Esophagus squamous epithelium (tissue), 5 donors: ENCODE results near the gene CLEC10A. TPM values are rescaled to one million over a fixed set of nuclear protein-coding genes. Genes with fewer than 3 reads are reported as not detected.

Experiments
- DNase-seq: peaks from one replicate; lab custom pipeline; 2025; lab: John Stamatoyannopoulos, UW
- H3K27ac ChIP-seq, 4 donors: fragments of 200-600 bp; sonication (generic); one replicate each; pipeline ENCODE4 v1.5.1; 2016 to 2019; ENCODE audit warnings: mild to moderate bottlenecking in 1 of 4
- H3K27me3 ChIP-seq, 4 donors: fragments of 200-600 bp; sonication (generic); 1 replicate in 3 of 4; 2 replicates in 1 of 4; pipeline versions ENCODE4 v1.5.1 to v1.6.0; 2017 to 2021; ENCODE audit warnings: antibody characterized with exemption in 1 of 4
- H3K36me3 ChIP-seq, 3 donors: fragments of 200-600 bp; sonication (generic); one replicate each; pipeline ENCODE4 v1.5.1; 2016 to 2019
- H3K4me1 ChIP-seq, 3 donors: fragments of 200-600 bp; sonication (generic); one replicate each; pipeline ENCODE4 v1.5.1; 2017 to 2019
- H3K4me3 ChIP-seq, 4 donors: fragments of 200-600 bp; sonication (generic); 1 replicate in 3 of 4; 2 replicates in 1 of 4; pipeline ENCODE4 v1.5.1; 2016 to 2019; ENCODE audit warnings: mild to moderate bottlenecking in 2 of 4, moderate library complexity in 1 of 4
- H3K9me3 ChIP-seq, 3 donors: fragments of 200-600 bp; sonication (generic); one replicate each; pipeline ENCODE4 v1.5.1; 2016 to 2019
- CTCF ChIP-seq, 6 experiments: fragments of 450-650 bp in 4 of 6; fragments of 200-600 bp in 2 of 6; sonication (generic) in 2 of 6; IDR thresholded peaks; one replicate each; pipeline ENCODE4 v1.5.1; 2016 to 2019; ENCODE audit warnings: antibody characterized with exemption in 6 of 6, mild to moderate bottlenecking in 4 of 6, moderate library complexity in 4 of 6
- POLR2A ChIP-seq, 4 donors: fragments of 450-650 bp; IDR thresholded peaks; one replicate each; pipeline ENCODE4 v1.6.1; 2017; ENCODE audit warnings: antibody characterized with exemption in 4 of 4, mild to moderate bottlenecking in 4 of 4, moderate library complexity in 3 of 4
- WGBS, 2 donors: methylation state at CpG; one replicate each; pipeline ENCODE4 v1.1.5; 2018; 5-methylcytosine and 5-hydroxymethylcytosine counted together
- intact Hi-C: fragments of 100-400 bp; cut with DNase I; formaldehyde crosslinking; loops from one replicate; pipeline ENCODE4 v1.15.0; 2022
- total RNA-seq, 4 donors: library from RNA; depleted of rRNA; stranded (reverse); fragments of >200 nt; gene quantifications; one replicate each; pipeline ENCODE4 v1.1.0, GENCODE V29; 2016
- donor health status: DM: yes; HTN: yes; CAD: no.

The CLEC10A gene
- total RNA-seq, 4 donors from 2014 or later, result 0.40 to 10.6 (median 4.0) TPM

GRCh38 chr17:7084088-7084487, 4.0 kb upstream of the CLEC10A start:
- TF ChIP-seq CTCF (IDR thresholded peaks at IDR 0.05), result no peak
- TF ChIP-seq POLR2A (IDR thresholded peaks at IDR 0.05), result no peak
- 21 to 29% methylated on average over 7 of the region's 7 CpGs for WGBS, 2 donors
- intact Hi-C loops, result no loop called here
- H3K4me3 ChIP-seq, result no peak overlapping the region
- H3K9me3 ChIP-seq, result no peaks in the 10 kb centered on the region
- H3K36me3 ChIP-seq, result no peaks in the 10 kb centered on the region
- H3K4me1 ChIP-seq, result peaks cover 0 to 42% (median 0%) of the 10 kb centered on the region in 3 donors
- DNase-seq, result no peak
- H3K27me3 ChIP-seq, result peaks cover 0 to 6% (median 0%) of the 10 kb centered on the region in 4 donors
- H3K27ac ChIP-seq, result peak overlapping the region in 1 of 4 donors; percentile 36

- Histone ChIP-seq H3K9me3 (no peaks in the 10 kb centered on the region), H3K27ac (peak overlapping the region in 1 of 4 donors; percentile 36), H3K4me3 (no peak overlapping the region), H3K36me3 (no peaks in the 10 kb centered on the region), H3K27me3 (peaks cover 0 to 6% (median 0%) of the 10 kb centered on the region in 4 donors), H3K4me1 (peaks cover 0 to 37% (median 0%) of the 10 kb centered on the region in 3 donors)
- intact Hi-C loops, result no loop called here
- TF ChIP-seq POLR2A (IDR thresholded peaks at IDR 0.05), result no peak
- TF ChIP-seq CTCF (IDR thresholded peaks at IDR 0.05), result no peak
- WGBS, 2 donors, result 46 to 51% methylated on average over 4 of the region's 4 CpGs
- DNase-seq, result no peak
Measured at GRCh38 chr17:7083592-7083991, 3.5 kb upstream of the CLEC10A start.

- 59 to 80% methylated on average over 6 to 13 of the region's 16 CpGs for WGBS, 2 donors
- Histone ChIP-seq H3K27ac (no peak overlapping the region), H3K27me3 (peaks cover 0 to 6% (median 0%) of the 10 kb centered on the region in 4 donors), H3K4me3 (no peak overlapping the region), H3K9me3 (no peaks in the 10 kb centered on the region), H3K4me1 (peaks cover 0 to 26% (median 0%) of the 10 kb centered on the region in 3 donors), H3K36me3 (no peaks in the 10 kb centered on the region)
- intact Hi-C loops, result no loop called here
- DNase-seq, result no peak
- no peak for TF ChIP-seq CTCF (IDR thresholded peaks at IDR 0.05)
- no peak for TF ChIP-seq POLR2A (IDR thresholded peaks at IDR 0.05)
Measured at GRCh38 chr17:7081341-7082062, 1.5 kb upstream of the CLEC10A start.

- H3K4me1 ChIP-seq, result peaks cover 0 to 26% (median 0%) of the 10 kb centered on the region in 3 donors
- TF ChIP-seq POLR2A (IDR thresholded peaks at IDR 0.05), result no peak
- H3K9me3 ChIP-seq, result no peaks in the 10 kb centered on the region
- H3K4me3 ChIP-seq, result no peak overlapping the region
- no peaks in the 10 kb centered on the region for H3K36me3 ChIP-seq
- peaks cover 0 to under 1% (median 0%) of the 10 kb centered on the region in 4 donors for H3K27me3 ChIP-seq
- intact Hi-C loops, result no loop called here
- 42 to 48% methylated on average over 7 to 8 of the region's 10 CpGs for WGBS, 2 donors
- peak overlapping the region in 2 of 4 donors; percentile 45 to 59 for H3K27ac ChIP-seq
- no peak for DNase-seq
Measured at GRCh38 chr17:7080456-7081041, 498 bp upstream of the CLEC10A start.

GRCh38 chr17:7078711-7079110, 1.3 kb downstream of the CLEC10A start:
- Histone ChIP-seq H3K36me3 (no peaks in the 10 kb centered on the region), H3K4me3 (no peak overlapping the region), H3K9me3 (no peaks in the 10 kb centered on the region), H3K27me3 (no peaks in the 10 kb centered on the region), H3K27ac (no peak overlapping the region), H3K4me1 (peaks cover 0 to 16% (median 0%) of the 10 kb centered on the region in 3 donors)
- no peak for TF ChIP-seq POLR2A (IDR thresholded peaks at IDR 0.05)
- TF ChIP-seq CTCF (IDR thresholded peaks at IDR 0.05), result no peak
- intact Hi-C loops, result no loop called here
- 79 to 87% methylated on average over 6 to 10 of the region's 10 CpGs for WGBS, 2 donors
- DNase-seq, result no peak
